Stomach (tissue), 9 donors: Measurements from ENCODE around the gene SLC30A5. TPM values are rescaled to one million over a fixed set of nuclear protein-coding genes. Genes with fewer than 3 reads are reported as not detected.

Source experiments
- DNase-seq, 2 donors: peaks; one replicate each; pipeline versions ENCODE4 v3.0.0 to v3.0.0-alpha.2; 2013 to 2019
- H3K27ac ChIP-seq, 5 donors: fragments of 200-600 bp in 4 of 5; sonication (generic) in 4 of 5; one replicate each; pipeline ENCODE4 v1.5.1; 2013 to 2019; ENCODE audit warnings: mild to moderate bottlenecking in 1 of 5, moderate library complexity in 1 of 5
- H3K27me3 ChIP-seq, 3 donors: fragments of 200-600 bp; sonication (generic); one replicate each; pipeline ENCODE4 v1.5.1; 2017 to 2019; ENCODE audit warnings: mixed run types in 1 of 3
- H3K36me3 ChIP-seq, 4 donors: fragments of 200-600 bp; sonication (generic); 1 replicate in 3 of 4; 2 replicates in 1 of 4; pipeline ENCODE4 v1.5.1; 2016 to 2019
- H3K4me1 ChIP-seq, 4 donors: fragments of 200-600 bp; sonication (generic); one replicate each; pipeline ENCODE4 v1.5.1; 2016 to 2019
- H3K4me3 ChIP-seq, 4 donors: fragments of 200-600 bp; sonication (generic) in 3 of 4; one replicate each; pipeline ENCODE4 v1.5.1; 2016 to 2019; ENCODE audit warnings: mild to moderate bottlenecking in 1 of 4
- H3K9me3 ChIP-seq, 4 donors: fragments of 200-600 bp; sonication (generic); one replicate each; pipeline ENCODE4 v1.5.1; 2016 to 2019
- CTCF ChIP-seq, 7 experiments: fragments of 450-650 bp in 4 of 7; fragments of 200-600 bp in 3 of 7; sonication (generic) in 3 of 7; IDR thresholded peaks; one replicate each; pipeline ENCODE4 v1.5.1; 2016 to 2019; ENCODE audit warnings: antibody characterized with exemption in 7 of 7, control low read depth in 2 of 7, mild to moderate bottlenecking in 1 of 7
- EP300 ChIP-seq: sonication (generic); formaldehyde crosslinking; IDR thresholded peaks from one replicate; pipeline ENCODE4 v1.6.1; 2017; ENCODE audit warnings: antibody characterized with exemption
- POLR2A ChIP-seq, 4 donors: fragments of 450-650 bp; IDR thresholded peaks; one replicate each; pipeline ENCODE4 v1.6.1; 2016; ENCODE audit warnings: antibody characterized with exemption in 4 of 4, control low read depth in 2 of 4, mild to moderate bottlenecking in 1 of 4, moderate library complexity in 1 of 4
- POLR2AphosphoS5 ChIP-seq, 3 donors: sonication (generic); formaldehyde crosslinking; IDR thresholded peaks; one replicate each; pipeline ENCODE4 v1.6.1; 2016; ENCODE audit warnings: antibody characterized with exemption in 3 of 3
- WGBS, 5 donors: extraction: QIAGEN DNeasy Blood & Tissue Kit in 3 of 5; methylation state at CpG; one replicate each; pipeline versions ENCODE4 v1.1.5 to v1.1.7; 2013 to 2018; 5-methylcytosine and 5-hydroxymethylcytosine counted together
- intact Hi-C: fragments of 100-400 bp; cut with DNase I; formaldehyde crosslinking; loops from one replicate; pipeline ENCODE4 v1.15.1; 2023; ENCODE audit warnings: low total_unique reads
- polyA plus RNA-seq, 3 donors: library from polyadenylated mRNA; stranded (reverse); fragments of 200-250 nt; gene quantifications; one replicate each; pipeline ENCODE4 v1.2.3, GENCODE V29; 2013
- total RNA-seq, 5 donors: library from RNA; depleted of rRNA; stranded (reverse); fragments of >200 nt; gene quantifications; one replicate each; pipeline versions ENCODE4 v1.1.0 to v1.2.3, GENCODE V29; 2014 to 2016
- donor health status: healthy with polysubstance abuse.
- donor health status: Bipolar disorder and iron deficiency.
- donor health status: healthy.

The SLC30A5 gene
- total and polyA plus RNA-seq, 8 donors, result 9.3 to 67.6 (median 41.2) TPM

- Histone ChIP-seq H3K27ac (no peak overlapping the region), H3K36me3 (no peaks in the 10 kb centered on the region), H3K4me3 (no peak overlapping the region), H3K4me1 (no peaks in the 10 kb centered on the region), H3K27me3 (no peaks in the 10 kb centered on the region), H3K9me3 (no peaks in the 10 kb centered on the region)
- TF ChIP-seq EP300, result no peak
- TF ChIP-seq POLR2A (IDR thresholded peaks at IDR 0.05), result no peak
- no peak for TF ChIP-seq CTCF (IDR thresholded peaks at IDR 0.05)
- TF ChIP-seq POLR2AphosphoS5 (IDR thresholded peaks at IDR 0.05), result no peak
- 95 to 99% (median 95%) methylated on average over 11 of the region's 11 CpGs for WGBS, 5 donors
- intact Hi-C loops, result no loop called here
- DNase-seq, result no peak
Observed at GRCh38 chr5:69156456-69156855, 62.6 kb downstream of the SLC30A5 start.

- H3K36me3 ChIP-seq, result no peaks in the 10 kb centered on the region
- WGBS, 5 donors, result 48 to 78% (median 61%) methylated on average over 3 of the region's 3 CpGs
- no peaks in the 10 kb centered on the region for H3K27me3 ChIP-seq
- DNase-seq, result no peak
- H3K9me3 ChIP-seq, result no peaks in the 10 kb centered on the region
- H3K27ac ChIP-seq, result no peak overlapping the region
- intact Hi-C loops, result no loop called here
- no peak overlapping the region for H3K4me3 ChIP-seq
- no peaks in the 10 kb centered on the region for H3K4me1 ChIP-seq
- no peak for TF ChIP-seq POLR2A (IDR thresholded peaks at IDR 0.05)
- no peak for TF ChIP-seq EP300
- TF ChIP-seq CTCF (IDR thresholded peaks at IDR 0.05), result no peak
- TF ChIP-seq POLR2AphosphoS5 (IDR thresholded peaks at IDR 0.05), result no peak
Observed at GRCh38 chr5:69158039-69158438, 64.2 kb downstream of the SLC30A5 start.

GRCh38 chr5:69160651-69161050 is 66.8 kb downstream of the SLC30A5 start:
- no peak overlapping the region for H3K4me3 ChIP-seq
- H3K36me3 ChIP-seq, result no peaks in the 10 kb centered on the region
- 89 to 95% (median 92%) methylated on average over 15 to 16 of the region's 16 CpGs for WGBS, 5 donors
- H3K4me1 ChIP-seq, result no peaks in the 10 kb centered on the region
- H3K9me3 ChIP-seq, result no peaks in the 10 kb centered on the region
- intact Hi-C loops, result no loop called here
- no peaks in the 10 kb centered on the region for H3K27me3 ChIP-seq
- no peak overlapping the region for H3K27ac ChIP-seq
- DNase-seq, result no peak
- TF ChIP-seq POLR2A (IDR thresholded peaks at IDR 0.05) (no peak), CTCF (IDR thresholded peaks at IDR 0.05) (no peak), POLR2AphosphoS5 (IDR thresholded peaks at IDR 0.05) (no peak)

GRCh38 chr5:69166686-69167492 is 73.1 kb downstream of the SLC30A5 start, which contains the start of gene CCNB1:
CCNB1 (plus strand) TSS chr5:69167150; CDS start chr5:69167263, 113 bp downstream.
- no peaks in the 10 kb centered on the region for H3K9me3 ChIP-seq

More at GRCh38 chr5:69166686-69167492, 73.1 kb downstream of the SLC30A5 start, which contains the start of gene CCNB1:
- Histone ChIP-seq H3K36me3 (peaks cover 0 to 16% (median 5%) of the 10 kb centered on the region in 4 donors), H3K4me1 (peaks cover 6 to 22% (median 16%) of the 10 kb centered on the region in 4 donors), H3K27ac (peak within 1 kb of the TSS; percentile 51 to 72 (median 63)), H3K27me3 (no peaks in the 10 kb centered on the region), H3K4me3 (peak within 1 kb of the TSS; percentile 63 to 98 (median 80))
- TF ChIP-seq EP300 (no peak), POLR2A (IDR thresholded peaks at IDR 0.05) (no peak), POLR2AphosphoS5 (IDR thresholded peaks at IDR 0.05) (peak; percentile 27 to 87 (median 72)), CTCF (IDR thresholded peaks at IDR 0.05) (peak in 1 of 7 experiments; percentile 13)
- intact Hi-C loops, result no loop called here
- peak; percentile 98 to 99 for DNase-seq
- WGBS, 5 donors, result 1 to 2% (median 2%) methylated on average over 45 to 50 of the region's 50 CpGs
